ENCODE measurements around the gene CMTM4.
A peak's percentile ranks its signal among the peaks of the same experiment; 100 is the strongest.
"Not testable (repeated sequence)": the region's sequence is repeated elsewhere in the genome, so short reads cannot be mapped to it uniquely, and the experiment has no call there.

The CMTM4 gene

DNA sequence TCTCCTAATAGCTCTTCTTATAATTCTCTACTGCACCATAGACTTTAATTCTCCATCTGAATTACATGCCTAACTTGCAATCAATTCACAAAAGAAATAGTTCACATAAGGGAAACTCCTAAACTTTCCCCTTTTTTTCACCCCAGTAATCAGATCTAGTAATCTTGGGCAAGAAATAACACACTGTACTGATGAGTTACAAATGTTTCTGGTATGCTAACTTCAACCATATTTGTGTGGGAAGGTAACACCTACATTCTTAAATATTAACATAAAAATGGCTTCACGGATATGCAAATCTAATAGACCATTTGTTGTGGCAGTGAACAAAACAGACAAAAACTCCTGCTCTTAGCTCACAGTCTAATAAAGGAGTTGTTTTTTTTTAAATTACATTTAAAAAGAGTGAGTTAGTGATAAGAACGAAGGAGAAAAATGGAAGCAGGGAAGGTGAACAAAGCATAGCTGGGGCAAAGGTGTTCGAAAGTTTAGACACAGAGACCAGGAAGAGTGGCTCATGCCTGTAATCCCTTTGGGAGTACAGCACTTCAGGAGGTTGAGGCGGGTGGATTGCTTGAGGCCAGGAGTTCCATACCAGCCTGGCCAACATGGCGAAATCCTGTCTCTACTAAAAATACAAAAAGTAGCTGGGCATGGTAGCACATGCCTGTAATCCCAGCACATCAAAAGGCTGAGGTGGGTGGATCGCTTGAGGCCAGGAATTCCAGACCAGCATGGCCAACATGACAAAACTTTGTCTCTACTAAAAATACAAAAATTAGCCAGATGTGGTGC, 57.3 kb downstream of the CMTM4 start:
- DNase-seq: no peak

DNA sequence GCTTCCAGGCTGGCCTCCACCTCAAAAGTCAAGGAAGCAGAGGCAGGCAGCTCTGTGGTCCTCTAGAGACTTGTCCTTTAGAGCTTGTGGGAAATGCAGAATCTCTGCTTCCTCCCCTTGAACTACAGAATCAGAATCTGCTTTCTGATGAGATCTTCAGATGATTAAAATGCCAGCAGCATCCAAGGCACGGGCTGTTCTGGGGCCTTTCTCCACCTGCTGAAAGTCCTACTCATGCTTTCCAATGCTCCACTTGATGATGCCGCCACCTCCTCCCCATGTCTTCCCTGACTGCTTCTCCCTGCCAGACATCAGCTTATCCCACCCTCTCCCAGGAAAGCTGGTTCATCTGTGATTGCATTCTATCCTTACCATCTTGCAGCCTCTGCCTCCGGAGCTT, 58.7 kb downstream of the CMTM4 start:
- no peak for DNase-seq

DNA sequence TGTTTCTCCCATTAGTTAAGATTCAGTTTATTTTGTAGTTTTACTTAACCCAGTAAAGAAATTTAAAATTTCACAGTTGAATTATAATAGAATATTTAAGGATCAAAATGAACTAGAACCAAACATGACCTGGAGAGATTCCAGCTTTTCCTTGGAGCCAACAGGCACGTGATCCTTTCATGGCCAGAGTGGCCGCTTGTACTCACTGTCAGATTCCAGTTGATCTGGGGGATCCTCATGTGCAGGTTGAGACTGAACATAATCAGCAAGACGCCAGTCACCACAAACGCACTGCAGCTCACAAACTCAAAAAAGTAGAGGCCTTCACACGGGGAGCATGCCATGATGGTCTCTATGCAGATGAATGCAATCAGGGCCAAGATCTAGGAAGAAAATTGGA, 60.3 kb downstream of the CMTM4 start:
- DNase-seq: no peak

DNA sequence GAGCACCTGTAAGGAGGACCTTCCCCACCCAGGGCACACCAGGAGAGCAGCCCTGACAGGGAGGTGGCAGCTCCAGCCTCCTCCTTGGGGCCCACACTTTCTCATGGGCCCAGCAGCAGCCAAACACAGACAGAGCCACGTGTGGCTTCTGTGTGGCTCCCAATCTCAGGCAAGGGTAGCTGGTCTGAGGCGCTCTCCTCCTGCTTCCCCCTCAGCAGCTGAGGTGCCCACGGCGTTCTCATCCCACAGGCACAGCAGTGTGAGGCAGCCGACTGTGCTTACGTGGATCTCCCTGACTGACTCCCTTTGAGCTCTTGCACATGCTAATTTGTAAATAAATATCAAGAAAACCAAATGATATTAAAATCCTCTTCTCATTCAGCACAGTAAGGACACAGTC, 61.1 kb downstream of the CMTM4 start:
- no peak for DNase-seq

DNA sequence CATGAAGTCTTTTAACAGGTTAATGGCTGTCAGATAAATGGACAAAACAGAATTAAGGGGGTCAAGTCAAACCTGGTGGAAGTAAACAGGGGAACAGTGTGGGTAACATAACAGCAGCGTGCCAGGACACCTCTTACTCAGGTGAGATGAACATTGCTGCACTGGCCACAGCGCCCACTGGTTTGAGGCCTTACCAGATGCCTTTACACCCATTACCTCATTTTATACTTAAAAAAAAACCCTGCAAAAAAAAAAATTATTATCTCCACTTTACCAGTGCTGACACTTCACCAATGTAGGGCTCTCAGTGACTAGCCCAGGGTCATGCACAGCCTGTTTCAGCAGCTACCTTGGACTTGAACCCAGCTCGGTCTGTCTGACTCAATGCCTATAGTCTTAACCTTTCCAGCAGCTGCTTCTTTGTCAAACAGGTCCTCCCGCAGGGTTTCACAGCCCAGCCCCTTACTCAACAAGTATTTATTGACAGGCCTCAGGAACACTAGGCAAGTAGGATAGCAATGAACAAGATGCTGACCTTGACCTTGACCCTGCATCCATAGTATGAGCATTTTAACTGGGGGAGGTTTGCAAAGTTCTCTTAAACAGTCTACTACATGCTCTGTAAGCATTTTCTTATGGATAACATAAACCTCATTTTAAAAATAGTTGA, 61.9 kb downstream of the CMTM4 start:
- no peak for DNase-seq

DNA sequence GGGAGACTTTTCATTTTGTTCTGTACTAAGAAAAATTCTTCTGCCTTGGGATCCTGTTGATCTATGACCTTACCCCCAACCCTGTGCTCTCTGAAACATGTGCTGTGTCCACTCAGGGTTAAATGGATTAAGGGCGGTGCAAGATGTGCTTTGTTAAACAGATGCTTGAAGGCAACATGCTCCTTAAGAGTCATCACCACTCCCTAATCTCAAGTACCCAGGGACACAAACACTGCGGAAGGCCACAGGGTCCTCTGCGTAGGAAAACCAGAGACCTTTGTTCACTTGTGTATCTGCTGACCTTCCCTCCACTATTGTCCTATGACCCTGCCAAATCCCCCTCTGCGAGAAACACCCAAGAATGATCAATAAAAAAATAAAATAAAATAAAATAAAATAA, 65.0 kb downstream of the CMTM4 start:
- not testable (repeated sequence) for DNase-seq

DNA sequence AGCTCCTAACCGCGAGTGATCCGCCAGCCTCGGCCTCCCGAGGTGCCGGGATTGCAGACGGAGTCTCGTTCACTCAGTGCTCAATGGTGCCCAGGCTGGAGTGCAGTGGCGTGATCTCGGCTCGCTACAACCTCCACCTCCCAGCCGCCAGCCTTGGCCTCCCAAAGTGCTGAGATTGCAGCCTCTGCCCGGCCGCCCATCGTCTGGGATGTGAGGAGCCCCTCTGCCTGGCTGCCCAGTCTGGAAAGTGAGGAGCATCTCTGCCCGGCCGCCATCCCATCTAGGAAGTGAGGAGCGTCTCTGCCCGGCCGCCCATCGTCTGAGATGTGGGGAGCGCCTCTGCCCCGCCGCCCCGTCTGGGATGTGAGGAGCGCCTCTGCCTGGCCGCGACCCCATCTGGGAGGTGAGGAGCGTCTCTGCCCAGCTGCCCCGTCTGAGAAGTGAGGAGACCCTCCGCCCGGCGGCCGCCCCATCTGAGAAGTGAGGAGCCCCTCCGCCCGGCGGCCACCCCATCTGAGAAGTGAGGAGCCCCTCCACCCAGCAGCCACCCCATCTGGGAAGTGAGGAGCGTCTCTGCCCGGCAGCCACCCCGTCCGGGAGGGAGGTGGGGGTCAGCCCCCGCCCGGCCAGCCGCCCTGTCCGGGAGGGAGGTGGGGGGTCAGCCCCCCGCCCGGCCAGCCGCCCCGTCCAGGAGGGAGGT, 65.8 kb downstream of the CMTM4 start:
- DNase-seq: not testable (repeated sequence)

DNA sequence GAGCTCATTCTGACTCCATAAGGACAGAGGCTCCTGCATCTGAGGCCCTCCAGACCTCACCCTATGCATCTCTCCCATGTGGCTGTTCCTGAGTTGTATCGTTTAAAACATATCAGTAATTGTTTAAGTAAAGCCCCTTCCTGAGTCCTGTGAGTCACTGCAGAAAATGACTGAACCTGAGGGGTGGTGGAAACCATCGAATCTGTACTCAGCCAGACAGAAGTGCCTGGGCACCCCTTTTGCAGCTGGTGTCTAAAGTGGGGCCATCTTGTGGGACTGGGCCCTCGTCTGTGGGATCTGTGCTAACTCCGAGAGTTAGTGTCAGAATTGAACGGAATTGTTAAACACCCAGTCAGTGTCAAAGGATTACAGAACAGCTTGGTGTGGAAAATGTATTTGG, 66.7 kb downstream of the CMTM4 start:
- no peak for DNase-seq

DNA sequence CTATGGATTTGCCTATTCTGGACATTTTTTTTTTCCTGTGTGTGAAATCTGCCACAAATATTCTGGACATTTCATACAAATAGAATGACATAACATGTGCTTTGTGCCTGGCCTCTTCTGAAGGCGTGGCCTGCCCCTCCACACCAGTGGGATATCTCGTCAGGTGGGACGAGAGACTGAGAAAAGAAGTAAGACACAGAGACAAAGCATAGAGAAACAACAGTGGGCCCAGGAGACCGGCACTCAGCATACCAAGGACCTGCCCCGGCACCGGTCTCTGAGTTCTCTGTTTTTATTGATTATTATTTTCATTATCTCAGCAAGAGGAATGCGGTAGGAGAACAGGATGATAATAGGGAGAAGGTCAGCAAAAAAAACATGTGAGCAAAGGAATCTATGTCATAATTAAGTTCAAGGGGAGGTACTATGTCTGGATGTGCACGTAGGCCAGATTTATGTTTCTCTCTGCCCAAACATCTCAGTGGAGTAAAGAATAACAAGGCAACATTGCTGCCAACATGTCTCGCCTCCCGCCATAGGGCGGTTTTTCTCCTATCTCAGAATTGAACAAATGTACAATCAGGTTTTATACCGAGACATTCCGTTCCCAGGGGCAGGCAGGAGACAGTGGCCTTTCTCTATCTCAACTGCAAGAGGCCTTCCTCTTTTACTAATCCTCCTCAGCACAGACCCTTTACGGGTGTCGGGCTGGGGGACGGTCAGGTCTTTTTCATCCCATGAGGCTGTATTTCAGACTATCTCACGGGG, 68.7 kb downstream of the CMTM4 start:
- DNase-seq: not testable (repeated sequence)

DNA sequence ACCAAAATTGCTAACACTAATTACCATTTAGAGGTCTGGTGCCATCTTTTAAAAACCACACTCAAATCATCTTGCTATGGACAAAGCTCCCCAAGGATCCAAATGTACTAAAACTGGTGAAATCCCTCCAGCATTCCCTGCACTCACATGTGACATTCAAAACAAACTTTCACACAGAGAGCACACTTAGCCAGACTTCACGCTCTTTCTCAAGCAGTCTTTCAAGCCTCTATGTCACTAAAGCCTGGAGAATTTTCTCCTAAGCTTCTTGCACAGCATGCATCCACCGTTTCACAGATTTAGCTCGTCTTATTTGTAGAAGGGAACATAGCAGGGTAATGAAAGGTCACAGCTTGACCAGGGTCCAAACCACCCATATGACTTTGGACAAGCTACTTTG, 72.8 kb downstream of the CMTM4 start:
- no peak for DNase-seq

DNA sequence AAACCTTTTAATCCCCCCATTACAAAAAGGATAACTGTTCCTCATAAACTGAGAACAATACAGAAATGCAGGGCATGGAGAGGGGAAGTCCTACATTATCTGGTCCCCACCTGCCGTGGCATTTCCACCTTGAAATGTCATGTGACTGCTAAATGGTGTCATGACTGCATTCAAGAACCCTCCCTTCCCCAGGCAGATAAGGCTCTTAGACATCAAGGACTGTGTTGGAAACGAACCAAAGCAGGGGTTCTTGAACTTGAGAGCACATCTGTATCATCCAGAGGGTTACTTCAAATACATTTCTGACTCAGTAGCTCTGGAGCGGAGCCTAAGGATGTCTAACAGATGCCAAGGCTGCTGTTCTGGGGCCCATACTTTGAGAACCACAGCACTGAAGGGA, 73.7 kb downstream of the CMTM4 start:
- DNase-seq: no peak

DNA sequence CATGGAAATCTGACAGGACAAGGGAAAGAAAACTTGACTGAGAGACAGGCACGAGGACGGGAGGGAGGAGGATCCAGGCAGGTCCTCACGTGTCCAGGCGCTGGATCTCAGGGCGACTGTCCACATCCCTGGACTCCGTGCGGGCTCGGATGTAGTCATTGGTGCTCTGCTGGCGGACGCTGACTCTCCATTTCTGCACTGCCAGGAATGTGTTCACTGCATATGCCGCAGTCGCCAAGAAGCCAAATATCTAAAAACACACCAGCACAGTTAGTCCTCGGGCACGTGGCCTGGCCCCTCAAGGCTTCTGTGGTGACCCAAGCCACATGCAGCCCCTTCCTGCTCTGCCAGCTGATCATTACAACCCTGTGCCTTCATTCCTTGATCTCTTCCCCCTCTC, 74.6 kb downstream of the CMTM4 start:
- no peak for DNase-seq

DNA sequence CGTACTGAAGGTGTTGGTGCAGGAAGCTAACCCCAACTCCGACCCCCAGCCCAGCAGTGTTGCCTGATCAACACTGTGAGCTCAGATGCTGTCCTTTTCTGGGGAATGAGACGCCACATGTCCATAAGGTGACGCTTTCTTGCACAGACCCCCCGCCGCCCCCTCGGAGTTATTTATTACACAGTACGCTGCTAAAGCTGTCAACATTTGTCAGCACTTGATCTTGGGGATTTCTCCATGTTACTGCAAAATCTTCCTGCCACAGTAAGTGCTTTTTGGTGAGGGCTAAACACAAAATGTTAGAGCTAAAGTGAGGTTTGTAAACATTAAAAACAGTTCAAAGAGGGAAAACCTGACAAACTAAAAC, 76.1 kb downstream of the CMTM4 start:
- DNase-seq: no peak

DNA sequence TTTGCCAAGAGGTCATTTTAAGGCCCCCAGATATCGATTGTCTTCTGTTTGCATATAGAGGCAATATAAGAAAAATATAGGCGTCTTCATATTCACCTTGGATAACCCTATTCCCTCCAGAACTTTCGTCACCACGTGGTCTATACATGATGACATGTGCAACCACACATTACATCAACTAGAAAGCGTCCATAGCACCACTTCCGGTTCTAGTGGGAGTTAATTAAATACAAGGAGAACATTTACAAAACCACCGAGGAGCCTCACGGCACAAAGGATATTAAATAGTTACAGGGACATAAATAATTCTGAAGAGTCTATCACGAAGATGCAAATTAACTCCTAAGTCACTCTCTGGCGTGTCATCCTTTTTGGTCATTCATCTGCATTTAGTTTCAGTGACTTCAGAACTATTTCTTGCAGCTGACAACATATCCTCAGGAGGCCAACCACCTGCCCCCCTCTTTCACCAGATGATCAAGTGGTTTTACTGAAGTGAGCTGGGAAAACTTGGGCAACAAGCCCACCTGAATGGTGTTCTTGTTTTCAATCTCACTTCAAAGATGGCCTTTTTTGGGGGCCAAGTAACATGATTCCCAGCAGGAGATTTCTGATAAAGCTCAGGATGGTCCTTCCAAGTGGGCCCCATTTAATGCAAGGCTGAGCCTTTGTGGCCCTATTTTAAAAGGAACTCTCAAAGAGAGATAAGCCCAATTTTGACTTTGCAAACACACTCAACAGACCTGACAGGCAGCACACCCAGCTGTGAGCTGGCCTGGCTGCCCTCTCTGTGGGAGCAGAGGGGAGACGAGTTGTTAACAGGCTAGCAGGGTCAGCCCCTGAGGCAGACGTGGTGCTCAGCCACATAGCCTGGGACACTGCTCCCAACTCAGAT, 76.8 kb downstream of the CMTM4 start:
- no peak for DNase-seq

DNA sequence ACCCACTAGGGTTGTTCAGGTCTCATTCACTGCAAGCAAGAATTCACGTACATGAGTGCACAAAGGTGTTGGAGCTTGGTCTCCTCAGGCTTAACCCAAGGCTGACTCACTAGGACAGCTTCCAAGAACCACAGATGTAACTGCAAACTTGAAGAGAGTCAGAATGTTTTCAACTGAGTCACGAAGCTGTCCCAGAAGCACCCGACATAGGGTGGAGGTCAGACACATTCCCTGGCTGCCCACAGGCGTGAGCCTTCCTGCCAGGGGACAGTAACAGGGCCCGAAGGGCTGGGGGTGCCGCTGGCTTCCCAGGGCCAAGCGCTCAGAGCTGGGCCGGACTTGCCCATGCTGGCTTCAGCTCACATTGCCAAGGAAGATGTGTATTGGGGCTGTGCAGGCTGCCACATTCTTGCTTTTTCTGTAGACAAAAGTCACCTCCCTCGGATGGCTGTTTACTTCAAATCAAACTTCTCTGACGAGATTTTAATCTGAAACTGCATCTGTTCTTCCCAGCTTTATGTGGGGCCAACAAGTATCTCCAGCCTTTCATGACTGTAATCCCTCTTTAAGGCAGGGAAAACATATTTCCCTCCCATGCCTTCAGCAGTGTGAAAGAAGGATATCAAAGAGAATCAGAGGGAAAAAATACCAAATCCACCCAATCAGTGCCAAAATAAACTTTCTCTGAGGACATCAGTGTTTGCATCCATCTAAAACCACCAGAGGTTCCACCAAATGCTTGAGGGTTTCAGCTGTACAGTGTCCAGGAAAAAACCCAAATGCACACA, 77.8 kb downstream of the CMTM4 start:
- no peak for DNase-seq

DNA sequence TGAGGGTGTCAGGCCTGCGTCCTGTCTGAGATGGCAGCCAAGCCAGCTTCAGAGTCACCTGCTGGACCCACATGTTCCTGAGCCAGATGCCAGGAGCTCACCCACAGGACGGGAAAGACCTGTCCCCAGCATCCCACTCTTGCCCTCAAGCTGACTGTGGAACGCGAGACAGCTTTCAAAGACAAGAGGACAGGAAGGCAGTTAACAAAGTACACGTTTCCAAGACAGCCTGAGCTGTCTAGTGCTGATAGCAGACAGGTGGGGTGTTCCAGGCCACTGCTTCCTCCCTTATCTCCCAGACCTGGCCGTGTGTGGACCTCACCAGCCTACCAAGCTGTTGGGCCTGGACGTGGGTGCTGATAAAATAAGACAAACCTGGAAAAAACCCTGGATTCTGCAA, 78.8 kb downstream of the CMTM4 start:
- no peak for DNase-seq

DNA sequence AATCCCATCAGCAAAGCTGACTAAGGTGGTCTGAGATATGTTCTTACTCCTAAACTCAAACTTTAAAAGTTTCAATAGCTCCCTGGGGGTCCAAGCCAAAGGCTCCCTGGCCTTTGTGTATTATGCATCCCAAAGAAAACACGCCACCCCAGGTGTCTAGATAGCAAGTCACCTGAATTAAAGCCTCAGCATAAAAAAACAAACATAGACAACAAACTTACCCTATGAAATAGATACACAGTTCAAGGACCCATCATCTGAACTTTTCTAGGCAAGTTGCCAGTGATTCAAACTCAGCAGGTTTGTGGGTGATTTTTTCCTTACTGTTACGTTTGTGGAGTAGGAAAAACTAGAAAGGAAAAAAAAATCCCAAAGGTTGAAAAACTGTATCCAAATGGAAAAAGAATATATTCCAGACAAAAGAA, 79.5 kb downstream of the CMTM4 start:
- DNase-seq: no peak

DNA sequence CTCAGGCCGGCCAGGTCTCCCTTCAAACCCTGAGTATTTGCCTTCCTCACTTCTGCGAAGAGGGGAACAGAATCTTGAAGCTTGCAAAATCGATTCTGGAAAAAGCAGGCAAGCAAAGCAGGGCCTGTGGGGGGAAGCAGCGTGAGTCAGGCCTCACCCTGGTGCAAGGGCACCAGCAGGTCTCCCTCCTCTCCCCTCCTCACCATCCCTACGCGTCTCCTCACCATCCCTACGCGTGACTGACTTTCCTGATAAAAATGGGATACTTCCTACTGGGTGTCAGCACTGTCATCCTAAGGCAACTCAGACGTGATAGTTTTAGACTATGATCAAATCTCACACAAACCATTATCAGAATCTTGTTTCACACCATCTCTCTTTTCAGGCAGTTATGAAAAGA, 80.0 kb downstream of the CMTM4 start:
- no peak for DNase-seq

DNA sequence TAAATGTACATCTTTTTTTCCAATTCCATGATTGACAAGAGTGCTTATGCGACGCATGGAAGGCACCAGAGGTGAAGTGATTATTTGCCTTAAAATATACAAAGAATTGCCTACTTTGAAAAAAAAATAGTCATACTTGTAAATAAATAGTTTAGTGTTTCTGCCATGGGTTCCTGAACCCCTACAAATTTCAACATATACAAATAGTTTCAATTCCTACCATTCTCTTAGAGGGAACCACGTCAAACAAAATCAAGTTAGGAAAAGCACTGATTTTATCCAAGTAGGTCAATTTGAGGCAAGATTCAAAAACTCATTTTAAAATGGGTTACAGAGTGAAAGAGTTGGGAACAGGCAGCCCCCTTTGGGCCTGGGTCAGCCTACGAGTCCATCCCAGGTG, 80.4 kb downstream of the CMTM4 start:
- no peak for DNase-seq

DNA sequence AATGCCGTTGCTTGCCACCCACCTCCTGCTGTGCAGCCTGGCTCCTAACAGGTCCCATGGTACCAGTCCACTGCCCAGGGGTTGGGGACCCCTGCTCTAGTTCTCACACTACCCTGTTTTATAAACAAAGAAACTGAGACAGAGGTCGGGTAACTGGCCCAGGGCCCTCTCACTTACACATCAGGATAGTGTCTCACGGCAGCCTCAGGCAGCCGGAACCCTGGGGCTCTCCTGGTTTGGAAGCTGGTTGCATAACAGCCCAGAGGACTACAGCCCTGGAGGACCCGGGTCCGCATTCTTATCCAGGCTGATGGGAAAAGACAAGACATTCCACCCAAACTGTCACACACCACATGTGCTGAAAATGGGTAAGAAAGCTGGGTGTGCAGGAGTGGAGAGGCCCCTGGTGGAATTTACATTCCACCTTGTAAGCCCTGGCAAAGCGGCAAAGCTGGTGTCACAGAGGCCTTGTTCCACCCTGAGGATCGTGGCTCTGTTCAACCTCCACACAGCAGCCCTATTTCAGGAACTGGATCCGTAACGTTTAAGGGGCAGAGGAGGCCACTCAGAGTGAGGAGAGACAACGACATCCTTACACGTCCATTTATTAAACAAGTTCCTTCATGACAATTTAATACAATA, 82.3 kb downstream of the CMTM4 start:
- no peak for DNase-seq

DNA sequence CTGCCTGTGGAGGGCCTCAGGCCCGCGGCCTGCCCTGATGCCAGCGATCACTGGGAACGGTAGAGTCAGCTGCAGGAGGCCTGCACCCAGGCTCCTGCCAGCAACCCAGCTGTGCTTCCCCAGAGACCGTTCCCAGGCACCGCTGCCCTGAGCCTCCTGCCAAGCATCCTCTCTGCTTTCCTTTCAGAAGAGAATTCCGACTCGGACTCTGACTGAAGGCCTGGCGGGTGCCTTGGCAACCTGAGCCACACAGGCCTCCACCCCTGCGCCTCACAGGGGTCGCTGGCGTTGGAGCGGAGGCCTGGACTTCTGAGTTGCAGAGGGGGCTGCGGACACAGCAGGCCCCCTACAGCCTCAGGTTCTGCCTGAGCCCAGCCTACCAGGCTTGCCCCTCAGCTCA, 84.1 kb downstream of the CMTM4 start:
- DNase-seq: peak in 1 of 2 donors; percentile 47
